Measurements from ENCODE around the gene HSPA12A.

DNA sequence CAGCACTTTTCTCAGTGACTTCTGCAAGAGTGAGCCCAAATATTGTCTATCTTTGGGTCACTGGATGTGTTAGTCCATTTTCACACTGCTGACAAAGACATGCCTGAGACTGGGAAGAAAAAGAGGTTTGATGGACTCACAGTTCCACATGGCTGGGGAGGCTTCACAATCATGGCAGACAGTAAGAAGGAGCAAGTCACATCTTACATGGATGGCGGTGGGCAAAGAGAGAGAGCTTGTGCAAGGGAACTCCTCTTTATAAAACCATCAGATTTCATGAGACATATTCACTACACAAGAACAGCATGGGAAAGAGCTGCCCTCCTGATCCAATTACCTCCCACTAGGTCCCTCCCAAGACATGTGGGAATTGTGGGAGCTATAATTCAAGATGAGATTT, 6.1 kb upstream of the HSPA12A start:
- TF ChIP-seq, protein P1, sequence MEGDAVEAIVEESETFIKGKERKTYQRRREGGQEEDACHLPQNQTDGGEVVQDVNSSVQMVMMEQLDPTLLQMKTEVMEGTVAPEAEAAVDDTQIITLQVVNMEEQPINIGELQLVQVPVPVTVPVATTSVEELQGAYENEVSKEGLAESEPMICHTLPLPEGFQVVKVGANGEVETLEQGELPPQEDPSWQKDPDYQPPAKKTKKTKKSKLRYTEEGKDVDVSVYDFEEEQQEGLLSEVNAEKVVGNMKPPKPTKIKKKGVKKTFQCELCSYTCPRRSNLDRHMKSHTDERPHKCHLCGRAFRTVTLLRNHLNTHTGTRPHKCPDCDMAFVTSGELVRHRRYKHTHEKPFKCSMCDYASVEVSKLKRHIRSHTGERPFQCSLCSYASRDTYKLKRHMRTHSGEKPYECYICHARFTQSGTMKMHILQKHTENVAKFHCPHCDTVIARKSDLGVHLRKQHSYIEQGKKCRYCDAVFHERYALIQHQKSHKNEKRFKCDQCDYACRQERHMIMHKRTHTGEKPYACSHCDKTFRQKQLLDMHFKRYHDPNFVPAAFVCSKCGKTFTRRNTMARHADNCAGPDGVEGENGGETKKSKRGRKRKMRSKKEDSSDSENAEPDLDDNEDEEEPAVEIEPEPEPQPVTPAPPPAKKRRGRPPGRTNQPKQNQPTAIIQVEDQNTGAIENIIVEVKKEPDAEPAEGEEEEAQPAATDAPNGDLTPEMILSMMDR (conservative IDR thresholded peaks at IDR 0.05 in 1 of 2, IDR thresholded peaks at IDR 0.05 in 1 of 2; ENCODE audit: low read depth in 1 of 2, low read length in 2 of 2) = no peak
- TF ChIP-seq EZH2 (IDR thresholded peaks at IDR 0.05; ENCODE audit: low read length, missing control alignments) = no peak

Data from fibroblast of lung (primary cell).